Panc1 (cell line): ENCODE data around the gene SNCG.

Experiments
- CTCF ChIP-seq: fragments of 450-650 bp; IDR thresholded peaks from 2 replicates; pipeline ENCODE4 v1.5.1; 2017; ENCODE audit warnings: mild to moderate bottlenecking
- POLR2AphosphoS5 ChIP-seq: IDR thresholded peaks from 2 replicates; pipeline ENCODE4 v1.6.1; 2012; ENCODE audit warnings: mild to moderate bottlenecking, low read depth, low read length, moderate library complexity
- REST ChIP-seq, 2 experiments: IDR thresholded peaks; 2 replicates each; pipeline ENCODE4 v1.6.1; 2011 to 2012; ENCODE audit warnings: low read depth in 2 of 2, control low read depth in 1 of 2, low read length in 1 of 2, mild to moderate bottlenecking in 1 of 2, moderate library complexity in 1 of 2; ENCODE audit not compliant: insufficient read depth in 1 of 2
- TCF7L2 ChIP-seq: IDR thresholded peaks from 2 replicates; pipeline ENCODE4 v1.6.1; 2011; ENCODE audit warnings: mild to moderate bottlenecking, low read depth, low read length, inconsistent platforms

GRCh38 chr10:86967481-86967941 lies 9.1 kb downstream of the SNCG start:
- TF ChIP-seq CTCF, result no peak
- TF ChIP-seq POLR2AphosphoS5, result no peak
- no peak for TF ChIP-seq REST (IDR thresholded peaks at IDR 0.05; ENCODE audit: insufficient read depth in 1 of 2, low read depth in 2 of 2, low read length in 1 of 2)
- TF ChIP-seq TCF7L2, result no peak
